Subcutaneous adipose tissue (tissue), 4 donors: ENCODE measurements around the gene ASB8. TPM values are rescaled to one million over a fixed set of nuclear protein-coding genes. Genes with fewer than 3 reads are reported as not detected.

Source experiments
- total RNA-seq, 4 donors: library from RNA; depleted of rRNA; stranded (reverse); fragments of >200 nt; gene quantifications; one replicate each; pipeline ENCODE4 v1.1.0, GENCODE V29; 2016
- TF ChIP-seq, protein P1 (sequence below): fragments of 450-650 bp; IDR thresholded peaks from one replicate; pipeline ENCODE4 v1.5.1; 2016; ENCODE audit warnings: low read depth, mild to moderate bottlenecking, control low read depth, antibody characterized with exemption, moderate library complexity

Gene ASB8
- total RNA-seq, 4 donors from 2014 or later = 23.8 to 30.5 (median 27.2) TPM

GRCh38 chr12:48198672-48198971 is 41.3 kb upstream of the ASB8 start:
- TF ChIP-seq, protein P1, sequence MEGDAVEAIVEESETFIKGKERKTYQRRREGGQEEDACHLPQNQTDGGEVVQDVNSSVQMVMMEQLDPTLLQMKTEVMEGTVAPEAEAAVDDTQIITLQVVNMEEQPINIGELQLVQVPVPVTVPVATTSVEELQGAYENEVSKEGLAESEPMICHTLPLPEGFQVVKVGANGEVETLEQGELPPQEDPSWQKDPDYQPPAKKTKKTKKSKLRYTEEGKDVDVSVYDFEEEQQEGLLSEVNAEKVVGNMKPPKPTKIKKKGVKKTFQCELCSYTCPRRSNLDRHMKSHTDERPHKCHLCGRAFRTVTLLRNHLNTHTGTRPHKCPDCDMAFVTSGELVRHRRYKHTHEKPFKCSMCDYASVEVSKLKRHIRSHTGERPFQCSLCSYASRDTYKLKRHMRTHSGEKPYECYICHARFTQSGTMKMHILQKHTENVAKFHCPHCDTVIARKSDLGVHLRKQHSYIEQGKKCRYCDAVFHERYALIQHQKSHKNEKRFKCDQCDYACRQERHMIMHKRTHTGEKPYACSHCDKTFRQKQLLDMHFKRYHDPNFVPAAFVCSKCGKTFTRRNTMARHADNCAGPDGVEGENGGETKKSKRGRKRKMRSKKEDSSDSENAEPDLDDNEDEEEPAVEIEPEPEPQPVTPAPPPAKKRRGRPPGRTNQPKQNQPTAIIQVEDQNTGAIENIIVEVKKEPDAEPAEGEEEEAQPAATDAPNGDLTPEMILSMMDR = no peak

DNA sequence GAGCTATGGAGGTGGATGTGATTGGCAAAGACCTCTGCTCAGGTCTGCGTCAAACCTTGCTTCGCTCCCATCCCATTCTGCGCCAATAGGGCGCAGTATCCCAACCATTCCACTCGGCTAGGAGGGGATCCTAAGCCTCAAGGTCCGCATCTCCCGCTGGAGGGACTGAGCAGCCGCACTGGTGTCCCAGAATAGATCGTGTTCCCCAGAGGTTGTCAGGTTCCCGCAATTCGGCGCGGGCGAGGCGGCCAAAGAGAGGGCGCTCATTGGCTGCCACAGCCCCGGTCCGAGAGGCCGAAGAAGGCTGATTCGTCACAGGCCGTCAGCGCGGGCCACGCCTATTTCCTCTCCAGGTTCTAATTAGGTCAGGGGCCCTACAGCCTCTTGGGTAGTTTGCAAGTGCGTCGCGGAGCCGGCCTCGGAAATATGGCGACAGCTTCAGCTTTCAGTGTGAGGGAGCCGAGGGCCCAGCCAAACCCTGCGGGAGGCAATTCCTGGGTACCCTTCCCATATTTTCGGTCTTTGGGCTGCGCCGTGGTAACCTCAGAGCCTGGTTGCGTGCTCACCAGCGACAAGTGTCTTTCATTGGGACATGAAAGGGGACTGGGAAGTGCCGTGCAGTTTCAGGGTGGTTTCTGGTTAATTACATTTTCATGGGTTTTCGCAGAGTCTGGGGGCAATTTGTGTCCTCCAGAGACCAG is 40.8 kb upstream of the ASB8 start:
- TF ChIP-seq, protein P1 = no peak

DNA sequence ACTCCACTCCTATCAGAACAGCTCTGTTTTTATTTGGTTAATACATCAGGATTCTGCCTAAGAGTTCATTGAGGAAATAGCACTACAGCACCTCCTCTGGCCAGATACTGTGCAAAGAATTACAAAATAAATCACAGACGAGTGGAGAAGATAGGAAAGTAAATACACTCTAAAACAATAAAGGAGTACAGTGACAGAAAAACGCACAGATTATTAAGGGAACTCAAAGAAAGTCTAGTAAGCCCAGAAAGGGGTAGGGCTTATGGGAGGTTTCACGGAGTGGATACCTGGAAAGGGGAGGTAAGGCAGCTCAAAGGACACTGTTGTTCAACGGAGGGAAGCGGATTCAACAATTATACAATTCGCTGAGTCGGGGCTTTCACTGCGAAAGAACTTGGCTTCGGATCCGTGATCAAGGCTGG is 40.2 kb upstream of the ASB8 start:
- TF ChIP-seq, protein P1 = no peak

DNA sequence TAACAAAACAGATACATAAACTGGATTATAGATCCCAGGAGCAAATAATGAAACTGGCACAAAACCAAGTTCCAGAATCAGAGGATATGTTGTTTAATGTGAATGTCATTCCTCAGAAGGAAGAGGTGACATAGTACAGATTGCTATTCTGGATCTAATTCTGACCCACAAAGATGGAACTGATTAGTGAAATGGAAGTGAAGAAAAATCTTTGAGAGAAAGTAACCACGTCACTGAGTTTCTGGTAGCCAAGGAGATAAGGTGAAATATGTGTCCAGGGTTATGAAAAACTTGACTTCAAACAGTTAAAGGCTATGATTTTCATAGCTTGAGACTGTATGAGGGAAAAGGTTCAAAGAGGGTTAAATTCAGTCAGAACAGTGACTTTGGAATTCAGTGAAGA is 37.5 kb upstream of the ASB8 start:
- TF ChIP-seq, protein P1 = no peak

DNA sequence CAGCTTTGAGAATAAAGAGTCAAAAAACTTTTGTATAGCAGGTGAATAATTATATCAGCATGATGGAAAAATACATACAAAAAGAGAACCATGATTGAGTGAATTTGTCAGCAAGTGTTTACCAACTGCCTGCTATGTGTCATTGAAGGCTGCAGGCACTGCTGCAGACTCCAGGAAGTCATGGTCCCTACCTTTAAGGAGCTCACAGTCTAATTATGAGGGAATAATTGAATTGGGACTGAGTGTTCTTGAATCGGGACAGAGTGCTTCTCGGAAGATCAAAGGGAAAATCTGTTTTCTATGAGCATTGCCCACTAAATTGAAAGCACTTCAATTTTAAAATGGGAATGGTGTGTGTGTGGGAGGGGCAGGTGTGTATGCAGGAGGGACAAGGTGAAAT is 36.3 kb upstream of the ASB8 start:
- TF ChIP-seq, protein P1 = no peak

DNA sequence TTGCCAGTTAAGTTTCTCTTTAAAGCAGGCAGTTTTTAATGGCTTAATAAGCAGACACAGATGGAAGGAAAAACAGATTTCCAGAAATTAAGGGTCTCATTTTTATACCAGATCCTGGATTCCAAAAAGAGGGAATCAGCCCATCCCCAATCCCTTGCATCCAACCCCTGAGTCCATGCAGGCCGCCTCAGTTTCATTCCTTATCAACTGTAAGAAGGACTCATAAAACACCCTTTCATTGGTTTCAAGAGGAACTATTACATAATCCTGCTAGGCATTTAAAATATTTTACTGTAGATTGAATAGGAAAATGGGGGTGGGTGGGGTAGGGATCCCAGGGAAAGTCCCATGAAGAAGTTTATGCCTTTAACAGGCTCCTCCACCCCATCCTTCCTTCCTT is 35.5 kb upstream of the ASB8 start:
- TF ChIP-seq, protein P1 = no peak

GRCh38 chr12:48191096-48191495 is 33.8 kb upstream of the ASB8 start:
- TF ChIP-seq, protein P1 = no peak
